HL-60 (cell line): ENCODE results near the gene GNB4.

Source experiments
- POLR2AphosphoS5 ChIP-seq: IDR thresholded peaks from 2 replicates; pipeline ENCODE4 v1.6.1; 2012; ENCODE audit warnings: low read depth
- TF ChIP-seq, protein P1 (sequence below): IDR thresholded peaks from one replicate; pipeline ENCODE4 v1.5.1; 2011; ENCODE audit warnings: low read length, control low read depth, inconsistent platforms; ENCODE audit not compliant: insufficient read depth

DNA sequence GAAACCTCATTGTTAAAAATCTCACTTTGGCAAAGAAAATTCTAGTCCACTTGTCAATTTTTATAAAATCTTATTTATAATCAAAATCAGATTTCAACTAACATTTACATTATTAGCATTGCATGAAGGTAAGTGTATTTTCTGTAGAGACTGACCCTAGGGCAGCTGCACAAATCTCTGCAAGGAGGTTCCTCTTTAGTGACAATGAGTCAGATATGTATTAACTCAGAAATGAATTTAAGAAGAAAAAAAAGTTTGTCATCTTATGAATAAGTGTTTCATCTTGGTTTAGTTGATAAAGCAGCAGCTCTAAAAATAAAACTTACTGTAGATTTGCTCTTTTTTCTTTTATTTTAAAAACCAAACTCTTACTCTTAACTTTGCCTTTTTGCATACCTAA, 9.0 kb upstream of the GNB4 start:
- TF ChIP-seq, protein P1, sequence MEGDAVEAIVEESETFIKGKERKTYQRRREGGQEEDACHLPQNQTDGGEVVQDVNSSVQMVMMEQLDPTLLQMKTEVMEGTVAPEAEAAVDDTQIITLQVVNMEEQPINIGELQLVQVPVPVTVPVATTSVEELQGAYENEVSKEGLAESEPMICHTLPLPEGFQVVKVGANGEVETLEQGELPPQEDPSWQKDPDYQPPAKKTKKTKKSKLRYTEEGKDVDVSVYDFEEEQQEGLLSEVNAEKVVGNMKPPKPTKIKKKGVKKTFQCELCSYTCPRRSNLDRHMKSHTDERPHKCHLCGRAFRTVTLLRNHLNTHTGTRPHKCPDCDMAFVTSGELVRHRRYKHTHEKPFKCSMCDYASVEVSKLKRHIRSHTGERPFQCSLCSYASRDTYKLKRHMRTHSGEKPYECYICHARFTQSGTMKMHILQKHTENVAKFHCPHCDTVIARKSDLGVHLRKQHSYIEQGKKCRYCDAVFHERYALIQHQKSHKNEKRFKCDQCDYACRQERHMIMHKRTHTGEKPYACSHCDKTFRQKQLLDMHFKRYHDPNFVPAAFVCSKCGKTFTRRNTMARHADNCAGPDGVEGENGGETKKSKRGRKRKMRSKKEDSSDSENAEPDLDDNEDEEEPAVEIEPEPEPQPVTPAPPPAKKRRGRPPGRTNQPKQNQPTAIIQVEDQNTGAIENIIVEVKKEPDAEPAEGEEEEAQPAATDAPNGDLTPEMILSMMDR: no peak
- TF ChIP-seq POLR2AphosphoS5: no peak
